Smooth muscle cell (in vitro differentiated cells): ENCODE measurements around the gene ABHD11. TPM values are rescaled to one million over a fixed set of nuclear protein-coding genes. Genes with fewer than 3 reads are reported as not detected.
"Not testable (repeated sequence)": the region's sequence is repeated elsewhere in the genome, so short reads cannot be mapped to it uniquely, and the experiment has no call there.

Source experiments
- DNase-seq: peaks from one replicate; lab custom pipeline; 2025; ENCODE audit not compliant: unreplicated experiment; lab: John Stamatoyannopoulos, UW
- H2AFZ ChIP-seq: fragments of 200-600 bp; sonication (generic); 2 replicates; pipeline ENCODE4 v1.6.0; 2016; ENCODE audit warnings: antibody characterized with exemption, low read depth, mild to moderate bottlenecking
- H3F3A ChIP-seq: fragments of 200-600 bp; sonication (generic); 2 replicates; pipeline ENCODE4 v1.6.0; 2017; ENCODE audit warnings: antibody characterized with exemption, low read depth
- H3K27ac ChIP-seq: fragments of 200-600 bp; sonication (generic); 2 replicates; pipeline ENCODE4 v1.5.1; 2016; ENCODE audit warnings: low read depth, mild to moderate bottlenecking
- H3K27me3 ChIP-seq: fragments of 200-600 bp; sonication (generic); 2 replicates; pipeline ENCODE4 v1.6.1; 2016; ENCODE audit warnings: low read depth, mild to moderate bottlenecking
- H3K36me3 ChIP-seq: fragments of 200-600 bp; sonication (generic); 2 replicates; pipeline ENCODE4 v1.5.1; 2016; ENCODE audit warnings: low read depth
- H3K4me1 ChIP-seq: fragments of 200-600 bp; sonication (generic); 2 replicates; pipeline ENCODE4 v1.5.1; 2016; ENCODE audit warnings: low read depth
- H3K4me2 ChIP-seq: fragments of 200-600 bp; sonication (generic); 2 replicates; pipeline ENCODE4 v1.6.0; 2016; ENCODE audit warnings: mild to moderate bottlenecking
- H3K4me3 ChIP-seq: fragments of 200-600 bp; sonication (generic); 2 replicates; pipeline ENCODE4 v1.5.1; 2016; ENCODE audit warnings: mild to moderate bottlenecking
- H3K79me2 ChIP-seq: fragments of 200-600 bp; sonication (generic); 2 replicates; pipeline ENCODE4 v1.6.0; 2016; ENCODE audit warnings: low read depth, mild to moderate bottlenecking
- H3K9ac ChIP-seq: fragments of 200-600 bp; sonication (generic); 2 replicates; pipeline ENCODE4 v1.6.0; 2016; ENCODE audit warnings: low read depth
- H3K9me3 ChIP-seq: fragments of 200-600 bp; sonication (generic); replicated peaks from 2 replicates; pipeline ENCODE4 v1.5.1; 2016; ENCODE audit warnings: low read depth
- H4K20me1 ChIP-seq: fragments of 200-600 bp; sonication (generic); 2 replicates; pipeline ENCODE4 v1.6.0; 2016; ENCODE audit warnings: low read depth
- WGBS: methylation state at CpG from one replicate; pipeline ENCODE4 v1.1.7; 2016; ENCODE audit warnings: low lambda C conversion rate; 5-methylcytosine and 5-hydroxymethylcytosine counted together
- polyA plus RNA-seq: library from polyadenylated mRNA; unstranded; fragments of >200 nt; fragmentation: Nextera tagmentation; extraction: Ambion mirVana; gene quantifications from 2 replicates; pipeline ENCODE4 v1.2.1, GENCODE V29; 2016
- total RNA-seq: library from RNA; depleted of rRNA; stranded (reverse); fragments of >200 nt; gene quantifications from 2 replicates; pipeline ENCODE4 v1.2.3, GENCODE V29; 2014
- TF ChIP-seq, protein P1 (sequence below): fragments of 200-600 bp; sonication (generic); IDR thresholded peaks from 2 replicates; pipeline ENCODE4 v1.5.1; 2017; ENCODE audit warnings: borderline replicate concordance, mild to moderate bottlenecking, antibody characterized with exemption; ENCODE audit not compliant: insufficient read depth, poor library complexity, severe bottlenecking

ABHD11 gene, protein sequence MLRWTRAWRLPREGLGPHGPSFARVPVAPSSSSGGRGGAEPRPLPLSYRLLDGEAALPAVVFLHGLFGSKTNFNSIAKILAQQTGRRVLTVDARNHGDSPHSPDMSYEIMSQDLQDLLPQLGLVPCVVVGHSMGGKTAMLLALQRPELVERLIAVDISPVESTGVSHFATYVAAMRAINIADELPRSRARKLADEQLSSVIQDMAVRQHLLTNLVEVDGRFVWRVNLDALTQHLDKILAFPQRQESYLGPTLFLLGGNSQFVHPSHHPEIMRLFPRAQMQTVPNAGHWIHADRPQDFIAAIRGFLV
- total RNA-seq (3.4 and 16.5 TPM in 2 replicates), polyA plus RNA-seq (14.1 and 19.9 TPM in 2 replicates)

DNA sequence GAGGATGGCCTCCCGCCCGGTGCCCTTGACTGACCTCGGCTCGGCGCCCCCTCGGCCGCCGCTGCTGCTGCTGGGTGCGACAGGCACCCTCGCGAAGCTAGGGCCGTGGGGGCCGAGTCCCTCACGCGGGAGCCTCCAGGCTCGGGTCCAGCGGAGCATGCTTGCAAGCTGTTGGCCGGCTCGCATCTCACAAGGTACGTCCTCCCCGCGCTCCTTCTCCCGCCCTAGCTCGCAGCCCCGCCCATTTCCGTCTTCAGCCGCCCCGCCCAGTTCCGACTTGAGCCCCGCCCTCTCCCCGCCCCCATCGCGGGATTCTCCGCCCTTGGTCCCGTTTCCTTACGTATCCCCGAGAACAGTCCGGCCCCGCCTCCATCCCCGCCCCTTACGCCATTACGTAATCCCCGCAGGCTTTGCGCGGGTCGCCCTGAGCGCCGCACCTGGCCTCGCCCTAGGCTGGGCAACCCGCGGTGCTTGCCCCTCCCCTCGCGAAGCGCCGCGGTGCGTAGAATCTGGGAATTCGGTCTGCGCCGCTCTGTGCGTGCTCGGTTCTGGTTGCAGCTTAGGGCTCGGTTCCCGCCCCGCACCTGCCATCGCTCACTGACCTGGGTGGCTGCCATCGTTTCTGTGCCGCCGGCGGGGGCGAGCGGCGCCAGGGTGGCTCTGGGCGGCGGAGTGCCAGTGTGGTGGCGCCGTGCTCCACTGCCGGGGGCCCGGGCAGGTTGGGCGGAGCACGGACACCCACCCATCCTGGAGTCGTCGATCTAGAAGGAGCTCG, at the start of gene ABHD11:
Gene ABHD11 (minus strand): TSS at position 191 of the 775 bp plus-strand sequence. CDS start 32 bp downstream, at position 159.
- H3K36me3 ChIP-seq: no peaks in the 10 kb centered on the region
- H3K27me3 ChIP-seq: peaks cover 19% of the 10 kb centered on the region
- H3K4me3 ChIP-seq: peak within 1 kb of the TSS; percentile 88
- peak within 1 kb of the TSS; percentile 96 for H3K4me2 ChIP-seq
- peak within 1 kb of the TSS; percentile 98 for H2AFZ ChIP-seq
- H3K9ac ChIP-seq: peak within 1 kb of the TSS; percentile 81
- no peaks in the 10 kb centered on the region for H4K20me1 ChIP-seq
- peaks cover 25% of the 10 kb centered on the region for H3K4me1 ChIP-seq
- 1% methylated on average over 52 of the region's 84 CpGs for WGBS
- no peaks in the 10 kb centered on the region for H3K79me2 ChIP-seq
- DNase-seq: peak; percentile 91
- H3K27ac ChIP-seq: peak within 1 kb of the TSS; percentile 48
- TF ChIP-seq, protein P1, sequence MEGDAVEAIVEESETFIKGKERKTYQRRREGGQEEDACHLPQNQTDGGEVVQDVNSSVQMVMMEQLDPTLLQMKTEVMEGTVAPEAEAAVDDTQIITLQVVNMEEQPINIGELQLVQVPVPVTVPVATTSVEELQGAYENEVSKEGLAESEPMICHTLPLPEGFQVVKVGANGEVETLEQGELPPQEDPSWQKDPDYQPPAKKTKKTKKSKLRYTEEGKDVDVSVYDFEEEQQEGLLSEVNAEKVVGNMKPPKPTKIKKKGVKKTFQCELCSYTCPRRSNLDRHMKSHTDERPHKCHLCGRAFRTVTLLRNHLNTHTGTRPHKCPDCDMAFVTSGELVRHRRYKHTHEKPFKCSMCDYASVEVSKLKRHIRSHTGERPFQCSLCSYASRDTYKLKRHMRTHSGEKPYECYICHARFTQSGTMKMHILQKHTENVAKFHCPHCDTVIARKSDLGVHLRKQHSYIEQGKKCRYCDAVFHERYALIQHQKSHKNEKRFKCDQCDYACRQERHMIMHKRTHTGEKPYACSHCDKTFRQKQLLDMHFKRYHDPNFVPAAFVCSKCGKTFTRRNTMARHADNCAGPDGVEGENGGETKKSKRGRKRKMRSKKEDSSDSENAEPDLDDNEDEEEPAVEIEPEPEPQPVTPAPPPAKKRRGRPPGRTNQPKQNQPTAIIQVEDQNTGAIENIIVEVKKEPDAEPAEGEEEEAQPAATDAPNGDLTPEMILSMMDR: no peak
- H3K9me3 ChIP-seq: no peaks in the 10 kb centered on the region
- no peaks in the 10 kb centered on the region for H3F3A ChIP-seq

GRCh38 chr7:73787786-73788048, 49.1 kb upstream of the ABHD11 start:
- H3K79me2 ChIP-seq, H2AFZ ChIP-seq, H3K9me3 ChIP-seq, H3K27ac ChIP-seq, H3K4me3 ChIP-seq, DNase-seq, H3K36me3 ChIP-seq, H3F3A ChIP-seq, H4K20me1 ChIP-seq, H3K4me2 ChIP-seq, H3K27me3 ChIP-seq, H3K9ac ChIP-seq, H3K4me1 ChIP-seq: not testable (repeated sequence)
- WGBS: 90% methylated on average over 1 of the region's 1 CpG

- no peak overlapping the region for H3K4me2 ChIP-seq
- H3K27ac ChIP-seq: no peak overlapping the region
- H3F3A ChIP-seq: no peaks in the 10 kb centered on the region
- DNase-seq: no peak
- H3K9ac ChIP-seq: no peak overlapping the region
- H3K4me1 ChIP-seq: no peaks in the 10 kb centered on the region
- 91% methylated on average over 1 of the region's 1 CpG for WGBS
- no peaks in the 10 kb centered on the region for H4K20me1 ChIP-seq
- H3K36me3 ChIP-seq: no peaks in the 10 kb centered on the region
- TF ChIP-seq, protein P1: no peak
- no peaks in the 10 kb centered on the region for H3K9me3 ChIP-seq
- no peak overlapping the region for H3K4me3 ChIP-seq
- H3K27me3 ChIP-seq: no peaks in the 10 kb centered on the region
- no peaks in the 10 kb centered on the region for H3K79me2 ChIP-seq
- H2AFZ ChIP-seq: no peak overlapping the region
Observed at GRCh38 chr7:73786588-73786987, 48.0 kb upstream of the ABHD11 start.

GRCh38 chr7:73779517-73779916, 40.9 kb upstream of the ABHD11 start:
- Histone ChIP-seq H3K4me2 (no peak overlapping the region), H3K4me3 (no peak overlapping the region), H3K4me1 (no peaks in the 10 kb centered on the region), H3K27ac (no peak overlapping the region), H3K9me3 (no peaks in the 10 kb centered on the region), H3K27me3 (no peaks in the 10 kb centered on the region), H3F3A (no peaks in the 10 kb centered on the region), H3K79me2 (no peaks in the 10 kb centered on the region), H4K20me1 (no peaks in the 10 kb centered on the region), H3K36me3 (no peaks in the 10 kb centered on the region), H3K9ac (no peak overlapping the region), H2AFZ (no peak overlapping the region)
- no peak for DNase-seq
- TF ChIP-seq, protein P1: no peak
- 100% methylated on average over 1 of the region's 1 CpG for WGBS
